Stimulated activated CD8-positive, alpha-beta memory T cell treated with anti-CD3 and anti-CD28 coated beads, Interleukin-15, amount 100 ng/mL, for 24 hours (primary cell): Measurements from ENCODE around the gene SELENBP1.
A peak's percentile ranks its signal among the peaks of the same experiment; 100 is the strongest.
"Not testable (repeated sequence)": the region's sequence is repeated elsewhere in the genome, so short reads cannot be mapped to it uniquely, and the experiment has no call there.

Experiments
- DNase-seq: peaks from one replicate; pipeline ENCODE4 v3.0.0-alpha.2; 2020; ENCODE audit warnings: low read depth

SELENBP1 gene

GRCh38 chr1:151377150-151377884, 4.8 kb upstream of the SELENBP1 start:
- DNase-seq, result no peak

GRCh38 chr1:151373196-151373595, 691 bp upstream of the SELENBP1 start:
- DNase-seq, result no peak

- no peak for DNase-seq
These were observed 991 bp downstream of the SELENBP1 start for GRCh38 chr1:151371370-151372057.

- no peak for DNase-seq
These were observed 2.1 kb downstream of the SELENBP1 start for GRCh38 chr1:151370211-151370911.

GRCh38 chr1:151369621-151370048, 2.9 kb downstream of the SELENBP1 start:
- DNase-seq, result no peak

GRCh38 chr1:151369302-151369610, 3.2 kb downstream of the SELENBP1 start:
- no peak for DNase-seq

- DNase-seq, result no peak
These were observed 3.9 kb downstream of the SELENBP1 start for GRCh38 chr1:151368393-151369301.

GRCh38 chr1:151367658-151368392, 4.7 kb downstream of the SELENBP1 start:
- no peak for DNase-seq

- DNase-seq, result no peak
These were observed 7.5 kb downstream of the SELENBP1 start for GRCh38 chr1:151364996-151365395.

GRCh38 chr1:151362308-151363155, 10.0 kb downstream of the SELENBP1 start:
- no peak for DNase-seq

- DNase-seq, result no peak
These were observed 10.6 kb downstream of the SELENBP1 start for GRCh38 chr1:151361883-151362282.

- no peak for DNase-seq
These were observed 15.8 kb downstream of the SELENBP1 start for GRCh38 chr1:151356696-151357095.

- no peak for DNase-seq
These were observed 20.3 kb downstream of the SELENBP1 start for GRCh38 chr1:151352021-151352718.

- not testable (repeated sequence) for DNase-seq
These were observed 22.2 kb downstream of the SELENBP1 start for GRCh38 chr1:151350323-151350722.

GRCh38 chr1:151347523-151348246, 24.8 kb downstream of the SELENBP1 start:
- no peak for DNase-seq

GRCh38 chr1:151346769-151347522, 25.6 kb downstream of the SELENBP1 start, which contains the start of gene RFX5:
RFX5 (minus strand) TSS chr1:151347252; CDS start chr1:151346320, 932 bp downstream.
- peak; percentile 74 for DNase-seq

GRCh38 chr1:151346082-151346768, 26.3 kb downstream of the SELENBP1 start:
- DNase-seq, result no peak

- no peak for DNase-seq
These were observed 28.2 kb downstream of the SELENBP1 start for GRCh38 chr1:151344291-151344690.
